PFSK-1 (cell line): ENCODE results near the gene ANXA8.

Source experiments
- FOXP2 ChIP-seq: optimal IDR thresholded peaks from 2 replicates; pipeline ENCODE3; 2011; ENCODE audit warnings: borderline replicate concordance, control low read depth, inconsistent platforms; ENCODE audit not compliant: insufficient read depth; ENCODE audit errors: extremely low read length, extremely low read depth
- POLR2AphosphoS5 ChIP-seq: IDR thresholded peaks from 2 replicates; pipeline ENCODE4 v1.6.1; 2012; ENCODE audit warnings: low read depth, mild to moderate bottlenecking, control low read depth, low read length, moderate library complexity
- TAF1 ChIP-seq: IDR thresholded peaks from 2 replicates; pipeline ENCODE4 v1.6.1; 2012; ENCODE audit warnings: low read length, control low read depth, borderline replicate concordance; ENCODE audit not compliant: insufficient read depth
- TF ChIP-seq, protein P1 (sequence below), 2 experiments: IDR thresholded peaks; 2 replicates each; pipeline versions ENCODE4 v1.6.1 to v1.8.0; 2011 to 2012; ENCODE audit warnings: low read depth in 2 of 2, low read length in 2 of 2, control low read depth in 1 of 2, inconsistent platforms in 1 of 2, mild to moderate bottlenecking in 1 of 2, moderate library complexity in 1 of 2; ENCODE audit not compliant: insufficient read depth in 1 of 2

- TF ChIP-seq FOXP2 (no peak), TAF1 (no peak), POLR2AphosphoS5 (no peak)
- TF ChIP-seq, protein P1, sequence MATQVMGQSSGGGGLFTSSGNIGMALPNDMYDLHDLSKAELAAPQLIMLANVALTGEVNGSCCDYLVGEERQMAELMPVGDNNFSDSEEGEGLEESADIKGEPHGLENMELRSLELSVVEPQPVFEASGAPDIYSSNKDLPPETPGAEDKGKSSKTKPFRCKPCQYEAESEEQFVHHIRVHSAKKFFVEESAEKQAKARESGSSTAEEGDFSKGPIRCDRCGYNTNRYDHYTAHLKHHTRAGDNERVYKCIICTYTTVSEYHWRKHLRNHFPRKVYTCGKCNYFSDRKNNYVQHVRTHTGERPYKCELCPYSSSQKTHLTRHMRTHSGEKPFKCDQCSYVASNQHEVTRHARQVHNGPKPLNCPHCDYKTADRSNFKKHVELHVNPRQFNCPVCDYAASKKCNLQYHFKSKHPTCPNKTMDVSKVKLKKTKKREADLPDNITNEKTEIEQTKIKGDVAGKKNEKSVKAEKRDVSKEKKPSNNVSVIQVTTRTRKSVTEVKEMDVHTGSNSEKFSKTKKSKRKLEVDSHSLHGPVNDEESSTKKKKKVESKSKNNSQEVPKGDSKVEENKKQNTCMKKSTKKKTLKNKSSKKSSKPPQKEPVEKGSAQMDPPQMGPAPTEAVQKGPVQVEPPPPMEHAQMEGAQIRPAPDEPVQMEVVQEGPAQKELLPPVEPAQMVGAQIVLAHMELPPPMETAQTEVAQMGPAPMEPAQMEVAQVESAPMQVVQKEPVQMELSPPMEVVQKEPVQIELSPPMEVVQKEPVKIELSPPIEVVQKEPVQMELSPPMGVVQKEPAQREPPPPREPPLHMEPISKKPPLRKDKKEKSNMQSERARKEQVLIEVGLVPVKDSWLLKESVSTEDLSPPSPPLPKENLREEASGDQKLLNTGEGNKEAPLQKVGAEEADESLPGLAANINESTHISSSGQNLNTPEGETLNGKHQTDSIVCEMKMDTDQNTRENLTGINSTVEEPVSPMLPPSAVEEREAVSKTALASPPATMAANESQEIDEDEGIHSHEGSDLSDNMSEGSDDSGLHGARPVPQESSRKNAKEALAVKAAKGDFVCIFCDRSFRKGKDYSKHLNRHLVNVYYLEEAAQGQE (IDR thresholded peaks at IDR 0.05; ENCODE audit: insufficient read depth in 1 of 2, low read depth in 2 of 2, low read length in 2 of 2) = no peak
These were observed 33.5 kb downstream of the ANXA8 start for GRCh38 chr10:47450442-47450841.
